GM19351 (cell line): ENCODE results near the gene VSIG8.

Source experiments
- ATAC-seq: cut with Tn5 transposase; IDR thresholded peaks from one replicate; pipeline ENCODE4 v1.9.1; 2021; ENCODE audit warnings: mild to moderate bottlenecking, moderate library complexity; ENCODE audit not compliant: unreplicated experiment

VSIG8 gene

GRCh38 chr1:159859767-159860322 is 2.6 kb downstream of the VSIG8 start:
- no peak for ATAC-seq

- no peak for ATAC-seq
These were observed 4.6 kb downstream of the VSIG8 start for GRCh38 chr1:159857889-159858288.

GRCh38 chr1:159856576-159856975 is 5.9 kb downstream of the VSIG8 start:
- ATAC-seq, result no peak

GRCh38 chr1:159855709-159856108 is 6.7 kb downstream of the VSIG8 start:
- no peak for ATAC-seq

- ATAC-seq, result peak; percentile 94
These were observed 7.7 kb downstream of the VSIG8 start for GRCh38 chr1:159854693-159855192.

- ATAC-seq, result peak; percentile 6
These were observed 8.3 kb downstream of the VSIG8 start for GRCh38 chr1:159854116-159854692.

GRCh38 chr1:159853417-159854115 is 8.9 kb downstream of the VSIG8 start:
- no peak for ATAC-seq

- ATAC-seq, result no peak
These were observed 11.1 kb downstream of the VSIG8 start for GRCh38 chr1:159851407-159851806.

- no peak for ATAC-seq
These were observed 12.7 kb downstream of the VSIG8 start for GRCh38 chr1:159849626-159850366.

- ATAC-seq, result no peak
These were observed 14.1 kb downstream of the VSIG8 start for GRCh38 chr1:159848326-159848725.

GRCh38 chr1:159847231-159847630 is 15.2 kb downstream of the VSIG8 start:
- ATAC-seq, result no peak

- no peak for ATAC-seq
These were observed 16.5 kb downstream of the VSIG8 start for GRCh38 chr1:159845751-159846629.

- ATAC-seq, result no peak
These were observed 19.0 kb downstream of the VSIG8 start for GRCh38 chr1:159843459-159843858.

GRCh38 chr1:159841749-159842148 is 20.7 kb downstream of the VSIG8 start:
- no peak for ATAC-seq

- ATAC-seq, result peak; percentile 67
These were observed 23.2 kb downstream of the VSIG8 start for GRCh38 chr1:159839116-159839849.

GRCh38 chr1:159838715-159839114 is 23.7 kb downstream of the VSIG8 start:
- peak; percentile 59 for ATAC-seq

GRCh38 chr1:159835862-159836525 is 26.5 kb downstream of the VSIG8 start:
- no peak for ATAC-seq

GRCh38 chr1:159835356-159835755 is 27.1 kb downstream of the VSIG8 start:
- ATAC-seq, result no peak

- ATAC-seq, result no peak
These were observed 30.1 kb downstream of the VSIG8 start for GRCh38 chr1:159832309-159832708.
